PC-3 (cell line): ENCODE results near the gene TMEM164. TPM values are rescaled to one million over a fixed set of nuclear protein-coding genes. Genes with fewer than 3 reads are reported as not detected.

Experiments
- ATAC-seq: fragments of 200-7000 bp; cut with Tn5 transposase; 2 replicates; pipeline ENCODE4 v1.9.1; 2020; ENCODE audit warnings: mild to moderate bottlenecking, moderate library complexity
- BruUV-seq: library from RNA; stranded (reverse); fragments of 400-500 nt; replicated peaks from 2 replicates; lab custom pipeline; 2021; lab: Mats Ljungman, UMichigan
- CTCF ChIA-PET: fragments of 300-600 bp; sonication (Branson Sonifier 250); formaldehyde crosslinking; loops from one replicate; lab custom pipeline; 2022; ENCODE audit warnings: antibody characterized with exemption; lab: Charles Lee
- POLR2A ChIA-PET: fragments of 300-600 bp; sonication (Branson Sonifier 250); formaldehyde crosslinking; loops from one replicate; lab custom pipeline; 2022; ENCODE audit warnings: antibody characterized with exemption; ENCODE audit not compliant: unreplicated experiment; lab: Charles Lee
- DNase-seq: peaks from one replicate; pipeline ENCODE4 v3.0.0-alpha.2; 2015
- H2AFZ ChIP-seq: fragments of 300-600 bp; sonication (generic); 2 replicates; pipeline ENCODE4 v1.6.0; 2016; ENCODE audit warnings: antibody characterized with exemption, low read length
- H3F3A ChIP-seq: fragments of 300-600 bp; sonication (generic); one replicate; pipeline ENCODE4 v1.6.0; 2017; ENCODE audit warnings: antibody characterized with exemption, low read length, control low read depth, mild to moderate bottlenecking; ENCODE audit not compliant: unreplicated experiment
- H3K27ac ChIP-seq: fragments of 300-600 bp; sonication (generic); 2 replicates; pipeline ENCODE4 v1.5.1; 2016; ENCODE audit warnings: mild to moderate bottlenecking, low read length
- H3K27me3 ChIP-seq: fragments of 300-600 bp; sonication (generic); 2 replicates; pipeline ENCODE4 v1.6.1; 2016; ENCODE audit warnings: low read length, mixed read lengths
- H3K36me3 ChIP-seq: fragments of 300-600 bp; sonication (generic); 2 replicates; pipeline ENCODE4 v1.6.1; 2016; ENCODE audit warnings: low read depth, mixed run types, low read length, mixed read lengths
- H3K4me1 ChIP-seq: fragments of 300-600 bp; sonication (generic); 2 replicates; pipeline ENCODE4 v1.5.1; 2016; ENCODE audit warnings: low read length; ENCODE audit not compliant: insufficient read depth
- H3K4me2 ChIP-seq: fragments of 300-600 bp; sonication (generic); 2 replicates; pipeline ENCODE4 v1.6.0; 2016; ENCODE audit warnings: low read length
- H3K4me3 ChIP-seq: fragments of 300-600 bp; sonication (generic); 2 replicates; pipeline ENCODE4 v1.5.1; 2016; ENCODE audit warnings: mild to moderate bottlenecking, low read length, mixed read lengths
- H3K79me2 ChIP-seq: fragments of 300-600 bp; sonication (generic); 2 replicates; pipeline ENCODE4 v1.6.1; 2017; ENCODE audit warnings: low read length, mixed read lengths
- H3K9ac ChIP-seq: fragments of 300-600 bp; sonication (generic); 2 replicates; pipeline ENCODE4 v1.6.0; 2016; ENCODE audit warnings: mild to moderate bottlenecking, low read length
- H3K9me2 ChIP-seq: fragments of 300-600 bp; sonication (generic); replicated peaks from 2 replicates; pipeline ENCODE4 v1.6.1; 2016; ENCODE audit warnings: mixed run types, low read length, mixed read lengths
- H3K9me3 ChIP-seq: fragments of 300-600 bp; sonication (generic); 2 replicates; pipeline ENCODE4 v1.6.1; 2016; ENCODE audit warnings: low read length, mixed read lengths
- H4K20me1 ChIP-seq: fragments of 300-600 bp; sonication (generic); 2 replicates; pipeline ENCODE4 v1.6.1; 2016; ENCODE audit warnings: low read length, mixed read lengths
- EZH2 ChIP-seq: fragments of 300-600 bp; sonication (generic); IDR thresholded peaks from one replicate; pipeline ENCODE4 v1.6.1; 2017; ENCODE audit warnings: antibody characterized with exemption, mild to moderate bottlenecking, low read length; ENCODE audit not compliant: unreplicated experiment
- EZH2phosphoT487 ChIP-seq: fragments of 300-600 bp; sonication (generic); IDR thresholded peaks from 2 replicates; pipeline ENCODE4 v1.6.1; 2018; ENCODE audit warnings: mild to moderate bottlenecking, antibody characterized with exemption, low read length, borderline replicate concordance
- intact Hi-C: fragments of 100-400 bp; cut with micrococcal nuclease; formaldehyde crosslinking; loops from 2 replicates; pipeline ENCODE4 v1.9.0; 2023
- total RNA-seq: library from RNA; depleted of rRNA; stranded (reverse); fragments of >200 nt; gene quantifications from 2 replicates; pipeline ENCODE4 v1.2.3, GENCODE V29; 2014
- TF ChIP-seq, protein P1 (sequence below): fragments of 300-600 bp; sonication (generic); conservative IDR thresholded peaks from 2 replicates; pipeline ENCODE4 v1.5.1; 2017; ENCODE audit warnings: antibody characterized with exemption, low read depth, mild to moderate bottlenecking, low read length

Gene TMEM164
- total RNA-seq, 1 experiment from 2014 or later = 26.6 TPM

- no peaks in the 10 kb centered on the region for H3K79me2 ChIP-seq
- H2AFZ ChIP-seq = no peak overlapping the region
- BruUV-seq = no TSS peak
- no peak overlapping the region for H3K4me3 ChIP-seq
- peaks cover 12% of the 10 kb centered on the region for H3K36me3 ChIP-seq
- no peak overlapping the region for H3K9ac ChIP-seq
- no peak overlapping the region for H3K4me2 ChIP-seq
- H3K27ac ChIP-seq = no peak overlapping the region
- no peaks in the 10 kb centered on the region for H3F3A ChIP-seq
- CTCF ChIA-PET = no interaction called here
- H4K20me1 ChIP-seq = no peaks in the 10 kb centered on the region
- no peaks in the 10 kb centered on the region for H3K27me3 ChIP-seq
- ATAC-seq = no peak
- H3K9me2 ChIP-seq = no peaks in the 10 kb centered on the region
- TF ChIP-seq, protein P1, sequence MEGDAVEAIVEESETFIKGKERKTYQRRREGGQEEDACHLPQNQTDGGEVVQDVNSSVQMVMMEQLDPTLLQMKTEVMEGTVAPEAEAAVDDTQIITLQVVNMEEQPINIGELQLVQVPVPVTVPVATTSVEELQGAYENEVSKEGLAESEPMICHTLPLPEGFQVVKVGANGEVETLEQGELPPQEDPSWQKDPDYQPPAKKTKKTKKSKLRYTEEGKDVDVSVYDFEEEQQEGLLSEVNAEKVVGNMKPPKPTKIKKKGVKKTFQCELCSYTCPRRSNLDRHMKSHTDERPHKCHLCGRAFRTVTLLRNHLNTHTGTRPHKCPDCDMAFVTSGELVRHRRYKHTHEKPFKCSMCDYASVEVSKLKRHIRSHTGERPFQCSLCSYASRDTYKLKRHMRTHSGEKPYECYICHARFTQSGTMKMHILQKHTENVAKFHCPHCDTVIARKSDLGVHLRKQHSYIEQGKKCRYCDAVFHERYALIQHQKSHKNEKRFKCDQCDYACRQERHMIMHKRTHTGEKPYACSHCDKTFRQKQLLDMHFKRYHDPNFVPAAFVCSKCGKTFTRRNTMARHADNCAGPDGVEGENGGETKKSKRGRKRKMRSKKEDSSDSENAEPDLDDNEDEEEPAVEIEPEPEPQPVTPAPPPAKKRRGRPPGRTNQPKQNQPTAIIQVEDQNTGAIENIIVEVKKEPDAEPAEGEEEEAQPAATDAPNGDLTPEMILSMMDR = no peak
- no peak for TF ChIP-seq EZH2
- no peak for TF ChIP-seq EZH2phosphoT487
- intact Hi-C loops = no loop called here
- peaks cover 30% of the 10 kb centered on the region for H3K4me1 ChIP-seq
- POLR2A ChIA-PET = no interaction called here
- H3K9me3 ChIP-seq = no peaks in the 10 kb centered on the region
- no peak for DNase-seq
Observed at GRCh38 chrX:110171442-110171841, 168.5 kb downstream of the TMEM164 start.

GRCh38 chrX:110172215-110172614 is 169.3 kb downstream of the TMEM164 start:
- DNase-seq (no peak), ATAC-seq (no peak)
- H3K9me3 ChIP-seq = no peaks in the 10 kb centered on the region
- H2AFZ ChIP-seq = no peak overlapping the region
- intact Hi-C loops = no loop called here
- H3K36me3 ChIP-seq = peaks cover 12% of the 10 kb centered on the region
- H3K4me1 ChIP-seq = peaks cover 30% of the 10 kb centered on the region
- no peaks in the 10 kb centered on the region for H4K20me1 ChIP-seq
- no peaks in the 10 kb centered on the region for H3K9me2 ChIP-seq
- H3K27me3 ChIP-seq = no peaks in the 10 kb centered on the region
- CTCF ChIA-PET = no interaction called here
- TF ChIP-seq, protein P1 = no peak
- TF ChIP-seq EZH2 (no peak), EZH2phosphoT487 (no peak)
- H3K79me2 ChIP-seq = no peaks in the 10 kb centered on the region
- POLR2A ChIA-PET = no interaction called here
- H3F3A ChIP-seq = no peaks in the 10 kb centered on the region
- no peak overlapping the region for H3K9ac ChIP-seq
- BruUV-seq = no TSS peak
- H3K4me2 ChIP-seq = no peak overlapping the region
- H3K4me3 ChIP-seq = no peak overlapping the region
- H3K27ac ChIP-seq = peak overlapping the region; percentile 100

DNA sequence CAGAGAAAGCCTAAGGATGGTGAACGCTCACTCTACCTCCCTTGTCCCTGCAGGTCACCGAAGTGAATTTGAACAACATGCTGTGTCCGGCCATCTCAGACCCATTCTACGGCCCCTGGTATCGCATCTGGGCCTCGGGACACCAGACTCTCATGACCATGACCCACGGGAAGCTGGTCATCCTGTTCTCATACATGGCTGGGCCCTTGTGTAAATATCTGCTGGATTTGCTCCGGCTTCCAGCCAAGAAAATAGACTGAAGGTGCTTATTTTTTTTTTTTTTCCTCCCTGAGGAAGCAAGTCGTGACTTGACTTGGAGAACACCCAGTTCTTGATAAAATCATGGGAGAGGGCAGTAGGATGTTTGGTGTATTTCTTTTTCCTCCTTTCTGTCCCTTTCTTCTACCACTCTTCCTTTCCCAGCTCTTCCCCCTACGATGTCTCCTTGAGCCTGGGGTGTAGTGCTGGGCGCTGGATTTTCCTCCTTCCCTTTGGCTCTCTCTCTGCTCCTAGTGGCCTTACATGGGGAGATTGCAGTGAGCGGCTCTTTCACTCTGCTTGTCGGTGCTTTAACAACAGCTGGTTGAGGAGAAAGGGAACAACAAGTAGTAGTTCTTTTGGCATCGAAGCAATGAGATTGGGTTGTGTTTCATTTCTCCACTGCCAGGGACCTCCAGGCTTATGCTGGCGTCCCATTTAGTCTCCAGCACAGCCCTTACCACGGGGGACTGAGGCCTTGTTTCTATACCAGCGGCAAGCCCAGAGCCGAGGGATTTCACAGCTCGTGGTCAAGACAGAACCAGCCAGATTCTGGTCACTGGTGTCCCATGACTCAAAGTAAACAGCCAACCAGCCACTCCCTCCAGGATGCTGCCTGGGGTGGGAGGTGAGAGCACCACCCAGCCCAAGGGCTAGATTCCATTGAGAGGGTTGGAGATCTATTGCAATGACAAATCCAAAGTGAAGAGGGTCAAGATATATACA is 170.6 kb downstream of the TMEM164 start:
- H2AFZ ChIP-seq = 0 out of 2 replicates have a peak overlapping the region, but pooled peaks have one; percentile 33
- peaks cover 12% of the 10 kb centered on the region for H3K36me3 ChIP-seq
- peak; percentile 86 for DNase-seq
- H3K9me3 ChIP-seq = no peaks in the 10 kb centered on the region
- CTCF ChIA-PET = no interaction called here
- H3F3A ChIP-seq = no peaks in the 10 kb centered on the region
- TF ChIP-seq, protein P1 = no peak
- no peak for TF ChIP-seq EZH2phosphoT487
- no peak for TF ChIP-seq EZH2
- H3K27me3 ChIP-seq = no peaks in the 10 kb centered on the region
- TSS peak; percentile 92 for BruUV-seq
- H3K79me2 ChIP-seq = no peaks in the 10 kb centered on the region
- POLR2A ChIA-PET = no interaction called here
- no peaks in the 10 kb centered on the region for H3K9me2 ChIP-seq
- peak overlapping the region; percentile 69 for H3K4me2 ChIP-seq
- intact Hi-C loops = no loop called here
- peaks cover 30% of the 10 kb centered on the region for H3K4me1 ChIP-seq
- H4K20me1 ChIP-seq = no peaks in the 10 kb centered on the region
- peak; percentile 92 for ATAC-seq
- H3K27ac ChIP-seq = peak overlapping the region; percentile 100
- peak overlapping the region; percentile 91 for H3K9ac ChIP-seq
- no peak overlapping the region; the same call in 1 of the 2 replicates for H3K4me3 ChIP-seq
